Naive thymus-derived CD4-positive, alpha-beta T cell (primary cell): ENCODE results near the gene OSBPL9. TPM values are rescaled to one million over a fixed set of nuclear protein-coding genes. Genes with fewer than 3 reads are reported as not detected.

Experiments used
- ATAC-seq: fragments of 150-1000 bp; cut with Tn5 transposase; 2 replicates; pipeline ENCODE4 v1.10.0; 2021; ENCODE audit warnings: mild to moderate bottlenecking, moderate library complexity
- CTCF ChIA-PET: fragments of 350-600 bp; sonication (Branson Sonifier 250); formaldehyde crosslinking; loops from one replicate; lab custom pipeline; 2021; ENCODE audit warnings: antibody characterized with exemption; lab: Charles Lee
- POLR2A ChIA-PET: fragments of 350-600 bp; sonication (Branson Sonifier 250); formaldehyde crosslinking; loops from one replicate; lab custom pipeline; 2021; ENCODE audit warnings: antibody characterized with exemption, inconsistent platforms; lab: Charles Lee
- DNase-seq, 9 donors: peaks; one replicate each; pipeline versions ENCODE4 v3.0.0 to v3.0.0-alpha.2; 2020 to 2022; ENCODE audit warnings: mixed read lengths in 1 of 9
- H3K27ac ChIP-seq: one replicate; pipeline ENCODE4 v1.7.0; 2013; ENCODE audit warnings: mild to moderate bottlenecking, low read depth, low read length, moderate library complexity
- H3K27me3 ChIP-seq, 2 donors: one replicate each; pipeline ENCODE4 v1.7.0; 2013; ENCODE audit warnings: low read length in 2 of 2, mild to moderate bottlenecking in 2 of 2, moderate library complexity in 2 of 2; ENCODE audit not compliant: control insufficient read depth in 2 of 2, insufficient read depth in 2 of 2
- H3K36me3 ChIP-seq, 3 experiments: 1 replicate in 2 of 3; 2 replicates in 1 of 3; pipeline ENCODE4 v1.7.0; 2013; ENCODE audit warnings: low read length in 3 of 3, mild to moderate bottlenecking in 3 of 3, moderate library complexity in 1 of 3; ENCODE audit not compliant: insufficient read depth in 3 of 3, control insufficient read depth in 2 of 3
- H3K4me1 ChIP-seq, 2 donors: one replicate each; pipeline ENCODE4 v1.7.0; 2013; ENCODE audit warnings: low read length in 2 of 2, mild to moderate bottlenecking in 2 of 2, moderate library complexity in 1 of 2; ENCODE audit not compliant: control insufficient read depth in 2 of 2, insufficient read depth in 2 of 2
- H3K4me3 ChIP-seq: 2 replicates; pipeline ENCODE4 v1.7.0; 2013; ENCODE audit warnings: mild to moderate bottlenecking, low read length
- H3K9me3 ChIP-seq, 3 experiments: 1 replicate in 2 of 3; 2 replicates in 1 of 3; pipeline ENCODE4 v1.7.0; 2013; ENCODE audit warnings: low read length in 3 of 3; ENCODE audit not compliant: control insufficient read depth in 2 of 3
- H3K27ac Mint-ChIP-seq, 9 donors: one replicate each; pipeline ENCODE4 v1.8.0; 2020 to 2022; ENCODE audit warnings: mixed read lengths in 9 of 9, mild to moderate bottlenecking in 8 of 9, moderate library complexity in 5 of 9, inconsistent platforms in 2 of 9
- H3K27me3 Mint-ChIP-seq, 5 donors: one replicate each; pipeline ENCODE4 v1.8.0; 2021 to 2022; ENCODE audit warnings: mixed read lengths in 5 of 5, mild to moderate bottlenecking in 1 of 5
- H3K36me3 Mint-ChIP-seq, 5 donors: one replicate each; pipeline ENCODE4 v1.8.0; 2020 to 2022; ENCODE audit warnings: mixed read lengths in 5 of 5, mild to moderate bottlenecking in 3 of 5, inconsistent platforms in 1 of 5
- H3K4me1 Mint-ChIP-seq, 7 donors: one replicate each; pipeline ENCODE4 v1.8.0; 2020 to 2022; ENCODE audit warnings: mixed read lengths in 7 of 7, mild to moderate bottlenecking in 3 of 7, inconsistent platforms in 1 of 7
- H3K4me3 Mint-ChIP-seq, 10 donors: one replicate each; pipeline ENCODE4 v1.8.0; 2020 to 2022; ENCODE audit warnings: mild to moderate bottlenecking in 10 of 10, mixed read lengths in 10 of 10, moderate library complexity in 6 of 10, inconsistent platforms in 2 of 10
- H3K9me3 Mint-ChIP-seq, 11 donors: one replicate each; pipeline ENCODE4 v1.8.0; 2020 to 2022; ENCODE audit warnings: mixed read lengths in 11 of 11, mild to moderate bottlenecking in 4 of 11, inconsistent platforms in 1 of 11, moderate library complexity in 1 of 11
- intact Hi-C, 2 donors: fragments of 100-400 bp; cut with micrococcal nuclease; formaldehyde crosslinking; loops; one replicate each; pipeline ENCODE4 v1.15.1; 2023
- polyA plus RNA-seq, 2 donors: library from polyadenylated mRNA; unstranded; fragments of 300-500 nt; fragmentation: Illumina TruSeq; gene quantifications; one replicate each; pipeline ENCODE4 v1.2.3, GENCODE V29; 2021
- total RNA-seq, 6 experiments: library from RNA in 5 of 6; stranded (reverse) in 5 of 6; gene quantifications; 1 replicate in 5 of 6; 2 replicates in 1 of 6; pipeline ENCODE4 v1.2.3 and lab custom pipeline; 2021 to 2026

The OSBPL9 gene
- total and polyA plus RNA-seq, 7 experiments from 2014 or later: 44.5 to 63.2 (median 46.6) TPM

- Mint-ChIP-seq H3K36me3 (peaks cover 19 to 81% (median 51%) of the 10 kb centered on the region in 5 donors), H3K4me1 (peaks cover 0 to 21% (median 0%) of the 10 kb centered on the region in 7 donors), H3K4me3 (no peak overlapping the region), H3K27ac (peak overlapping the region in 3 of 9 donors; percentile 5 to 77 (median 17)), H3K27me3 (no peaks in the 10 kb centered on the region), H3K9me3 (no peaks in the 10 kb centered on the region)
- intact Hi-C loops: no loop called here
- no peak for ATAC-seq
- POLR2A ChIA-PET: no interaction called here
- Histone ChIP-seq H3K9me3 (no peaks in the 10 kb centered on the region), H3K27ac (no peak overlapping the region), H3K4me3 (no peak overlapping the region), H3K4me1 (no peaks in the 10 kb centered on the region), H3K27me3 (no peaks in the 10 kb centered on the region), H3K36me3 (peaks cover 10 to 93% (median 38%) of the 10 kb centered on the region in 3 experiments)
- no peak for DNase-seq
- CTCF ChIA-PET: no interaction called here
Measured at GRCh38 chr1:51788938-51789337, 172.0 kb downstream of the OSBPL9 start.

GRCh38 chr1:51789342-51789741 lies 172.4 kb downstream of the OSBPL9 start:
- Mint-ChIP-seq H3K27ac (peak overlapping the region in 3 of 9 donors; percentile 5 to 77 (median 17)), H3K4me1 (peaks cover 0 to 22% (median 0%) of the 10 kb centered on the region in 7 donors), H3K9me3 (no peaks in the 10 kb centered on the region), H3K36me3 (peaks cover 19 to 81% (median 50%) of the 10 kb centered on the region in 5 donors), H3K4me3 (no peak overlapping the region), H3K27me3 (no peaks in the 10 kb centered on the region)
- no peak for ATAC-seq
- no peak for DNase-seq
- Histone ChIP-seq H3K9me3 (no peaks in the 10 kb centered on the region), H3K27me3 (no peaks in the 10 kb centered on the region), H3K4me3 (no peak overlapping the region), H3K36me3 (peaks cover 11 to 93% (median 40%) of the 10 kb centered on the region in 3 experiments), H3K4me1 (no peaks in the 10 kb centered on the region), H3K27ac (no peak overlapping the region)
- POLR2A ChIA-PET: interaction anchor here (0.8 kb wide), 1 partner anchor 20 kb away, joined by 4 read pairs; no protein-coding TSS in a partner anchor
- intact Hi-C loops: no loop called here
- CTCF ChIA-PET: no interaction called here

- Mint-ChIP-seq H3K9me3 (no peaks in the 10 kb centered on the region), H3K4me3 (no peak overlapping the region), H3K4me1 (peaks cover 0 to 22% (median 0%) of the 10 kb centered on the region in 7 donors), H3K27me3 (no peaks in the 10 kb centered on the region), H3K36me3 (peaks cover 19 to 81% (median 46%) of the 10 kb centered on the region in 5 donors), H3K27ac (peak overlapping the region in 4 of 9 donors; percentile 6 to 67 (median 34))
- POLR2A ChIA-PET: no interaction called here
- DNase-seq: no peak
- Histone ChIP-seq H3K4me1 (no peaks in the 10 kb centered on the region), H3K27ac (no peak overlapping the region), H3K36me3 (peaks cover 17 to 93% (median 47%) of the 10 kb centered on the region in 3 experiments), H3K9me3 (no peaks in the 10 kb centered on the region), H3K27me3 (no peaks in the 10 kb centered on the region), H3K4me3 (no peak overlapping the region)
- CTCF ChIA-PET: interaction anchor here (2.0 kb wide), 1 partner anchor 10 kb away, joined by 5 read pairs; no protein-coding TSS in a partner anchor
- no peak for ATAC-seq
- intact Hi-C loops: no loop called here
Measured at GRCh38 chr1:51790385-51790784, 173.5 kb downstream of the OSBPL9 start.

DNA sequence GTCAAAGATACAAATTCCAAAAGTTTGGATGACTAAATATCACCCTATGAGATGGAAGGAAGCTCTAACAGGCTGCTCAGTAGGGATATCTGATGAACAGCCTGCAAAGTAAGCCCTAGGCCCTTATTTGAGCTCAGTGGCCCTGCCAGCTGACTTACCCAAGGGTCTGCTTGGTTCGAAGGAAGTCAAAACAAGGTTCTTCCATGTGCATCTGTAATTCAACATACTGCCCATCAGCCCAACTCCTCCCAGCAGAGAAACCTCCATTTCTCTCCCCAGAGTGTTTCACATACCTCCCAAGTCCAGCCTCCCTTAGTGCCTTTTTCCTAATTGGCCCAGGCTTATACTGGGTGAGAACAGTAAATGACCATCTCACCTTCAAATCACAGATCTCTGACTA lies 175.0 kb downstream of the OSBPL9 start:
- H3K27ac Mint-ChIP-seq: peak overlapping the region in 7 of 9 donors; percentile 5 to 83 (median 36)
- H3K4me1 Mint-ChIP-seq: peaks cover 0 to 19% (median 0%) of the 10 kb centered on the region in 7 donors
- no peak for ATAC-seq
- intact Hi-C loops: no loop called here
- Histone ChIP-seq H3K27ac (no peak overlapping the region), H3K4me1 (no peaks in the 10 kb centered on the region), H3K36me3 (peaks cover 17 to 83% (median 41%) of the 10 kb centered on the region in 3 experiments), H3K27me3 (no peaks in the 10 kb centered on the region), H3K9me3 (no peaks in the 10 kb centered on the region), H3K4me3 (no peak overlapping the region)
- H3K36me3 Mint-ChIP-seq: peaks cover 19 to 67% (median 37%) of the 10 kb centered on the region in 5 donors
- ChIA-PET POLR2A (interaction anchor here (0.7 kb wide), 1 partner anchor 286 kb away, joined by 3 read pairs; no protein-coding TSS in a partner anchor), CTCF (no interaction called here)
- no peak overlapping the region for H3K4me3 Mint-ChIP-seq
- H3K9me3 Mint-ChIP-seq: no peaks in the 10 kb centered on the region
- DNase-seq: no peak
- no peaks in the 10 kb centered on the region for H3K27me3 Mint-ChIP-seq

DNA sequence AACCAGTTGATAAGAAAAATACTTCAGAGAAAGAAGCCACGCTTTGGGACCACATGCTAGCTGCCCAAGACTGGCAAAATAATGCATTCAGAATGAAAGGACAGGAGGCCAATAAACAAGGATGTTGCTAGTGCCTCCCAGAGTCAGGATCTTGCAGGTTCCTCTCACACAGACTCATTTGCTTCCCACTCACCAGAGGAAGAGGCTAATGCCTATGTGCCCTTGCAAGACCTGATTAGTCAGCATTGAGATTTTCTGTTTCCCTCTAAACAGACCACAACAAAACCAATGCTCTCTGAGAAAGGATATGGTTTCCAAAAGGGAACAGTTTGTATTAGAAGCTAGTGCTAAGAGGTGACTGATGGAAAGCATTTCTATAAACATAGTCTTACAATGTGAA lies 176.0 kb downstream of the OSBPL9 start:
- Mint-ChIP-seq H3K9me3 (no peaks in the 10 kb centered on the region), H3K4me3 (no peak overlapping the region), H3K4me1 (peaks cover 0 to 19% (median 0%) of the 10 kb centered on the region in 7 donors), H3K27ac (peak overlapping the region in 6 of 9 donors; percentile 9 to 78 (median 59)), H3K27me3 (no peaks in the 10 kb centered on the region), H3K36me3 (peaks cover 26 to 64% (median 37%) of the 10 kb centered on the region in 5 donors)
- Histone ChIP-seq H3K36me3 (peaks cover 17 to 81% (median 38%) of the 10 kb centered on the region in 3 experiments), H3K27me3 (no peaks in the 10 kb centered on the region), H3K27ac (no peak overlapping the region), H3K4me1 (no peaks in the 10 kb centered on the region), H3K9me3 (no peaks in the 10 kb centered on the region), H3K4me3 (no peak overlapping the region)
- ATAC-seq (no peak), DNase-seq (no peak)
- intact Hi-C loops: no loop called here
- ChIA-PET POLR2A (no interaction called here), CTCF (no interaction called here)

- CTCF ChIA-PET: no interaction called here
- H3K27me3 Mint-ChIP-seq: no peaks in the 10 kb centered on the region
Measured at GRCh38 chr1:51794260-51794659, 177.4 kb downstream of the OSBPL9 start.

More at GRCh38 chr1:51794260-51794659, 177.4 kb downstream of the OSBPL9 start:
- Mint-ChIP-seq H3K27ac (peak overlapping the region in 5 of 9 donors; percentile 17 to 70 (median 54)), H3K9me3 (no peaks in the 10 kb centered on the region), H3K36me3 (peaks cover 21 to 64% (median 30%) of the 10 kb centered on the region in 5 donors), H3K4me3 (no peak overlapping the region), H3K4me1 (peaks cover 0 to 19% (median 0%) of the 10 kb centered on the region in 7 donors)
- no peak for ATAC-seq
- Histone ChIP-seq H3K4me3 (no peak overlapping the region), H3K9me3 (no peaks in the 10 kb centered on the region), H3K36me3 (peaks cover 18 to 82% (median 38%) of the 10 kb centered on the region in 3 experiments), H3K27me3 (no peaks in the 10 kb centered on the region), H3K4me1 (no peaks in the 10 kb centered on the region), H3K27ac (no peak overlapping the region)
- POLR2A ChIA-PET: interaction anchor here (0.6 kb wide), 1 partner anchor 10 kb away, joined by 3 read pairs; no protein-coding TSS in a partner anchor
- DNase-seq: no peak
- intact Hi-C loops: no loop called here
